ENCODE data around the gene TTC16. TPM values are rescaled to one million over a fixed set of nuclear protein-coding genes. Genes with fewer than 3 reads are reported as not detected.

Gene TTC16
- total and polyA plus RNA-seq, 2 donors (not counting 3 experiments of a cell fraction or from before 2014, with no cell fraction given), result not detected

DNA sequence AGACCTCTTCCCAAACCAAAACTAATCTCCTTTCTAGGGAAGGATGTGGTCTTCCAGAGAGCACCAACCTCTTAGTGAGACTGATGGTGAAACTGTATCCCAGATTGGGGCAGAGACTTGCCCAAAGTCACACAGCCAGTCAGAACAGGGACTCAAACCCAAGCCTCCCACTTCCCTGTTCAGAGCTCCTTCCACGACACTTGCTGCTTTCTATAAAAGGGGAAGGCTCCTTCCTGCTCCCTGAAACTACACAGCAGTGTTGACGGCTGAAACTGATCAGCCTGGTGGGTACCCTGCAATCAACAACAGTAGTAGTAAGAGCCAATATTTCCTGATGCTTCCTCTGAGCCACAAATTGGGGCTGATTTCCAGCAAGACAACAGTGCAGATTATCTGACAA, 17.7 kb downstream of the TTC16 start:
- no peaks in the 10 kb centered on the region for H4K20me1 ChIP-seq (replicated peaks; ENCODE audit: control insufficient read depth, extremely low read depth, insufficient read depth, low read length)
- H3K9ac ChIP-seq (replicated peaks; ENCODE audit: extremely low read depth, insufficient read depth, low read length), result no peak overlapping the region
- no peak overlapping the region for H2AFZ ChIP-seq (ENCODE audit: low read depth, low read length)
- dilution Hi-C loops (cut with MboI; ENCODE audit: extremely low pct_ligation_motif_present, low sequenced_read_pairs), result no loop called here
- H3K9me1 ChIP-seq (replicated peaks; ENCODE audit: control insufficient read depth, extremely low read depth, insufficient read depth, low read length), result no peaks in the 10 kb centered on the region
- no TSS peak for BruUV-seq (replicated peaks)
- H3K27ac ChIP-seq (ENCODE audit: insufficient read depth, low read depth, low read length), result no peak overlapping the region
- H3K4me1 ChIP-seq (ENCODE audit: control insufficient read depth, extremely low read depth, insufficient read depth, low read length), result peaks cover 12% of the 10 kb centered on the region
- H3K27me3 ChIP-seq (ENCODE audit: control insufficient read depth in 2 of 2, insufficient read depth in 2 of 2, low read length in 2 of 2), result no peaks in the 10 kb centered on the region
- H3K36me3 ChIP-seq (ENCODE audit: control insufficient read depth in 2 of 2, extremely low read depth in 1 of 2, insufficient read depth in 2 of 2, low read length in 2 of 2), result peaks cover 4 to 19% of the 10 kb centered on the region in 2 experiments
- H3K4me3 ChIP-seq (replicated peaks in 1 of 3; ENCODE audit: insufficient read depth in 1 of 3, low read depth in 1 of 3, low read length in 3 of 3), result no peak overlapping the region
- intact Hi-C loops (cut with micrococcal nuclease), result loop anchor here (1.0 kb wide), 3 partner anchors 120 to 229 kb away; no protein-coding TSS in a partner anchor
- ChIA-PET CTCF (interaction anchor here (1.4 to 1.8 kb wide), 3 partner anchors 18 to 143 kb away, joined by 5 to 30 read pairs (median 6); partner anchors contain the start of genes PTRH1 and TTC16), POLR2A (no interaction called here)
- FAIRE-seq (no peak), DNase-seq (ENCODE audit: low read depth, low spot score) (no peak)
- H3K79me2 ChIP-seq (ENCODE audit: control insufficient read depth, insufficient read depth, low read length), result peaks cover 2% of the 10 kb centered on the region
- TF ChIP-seq, protein P1, sequence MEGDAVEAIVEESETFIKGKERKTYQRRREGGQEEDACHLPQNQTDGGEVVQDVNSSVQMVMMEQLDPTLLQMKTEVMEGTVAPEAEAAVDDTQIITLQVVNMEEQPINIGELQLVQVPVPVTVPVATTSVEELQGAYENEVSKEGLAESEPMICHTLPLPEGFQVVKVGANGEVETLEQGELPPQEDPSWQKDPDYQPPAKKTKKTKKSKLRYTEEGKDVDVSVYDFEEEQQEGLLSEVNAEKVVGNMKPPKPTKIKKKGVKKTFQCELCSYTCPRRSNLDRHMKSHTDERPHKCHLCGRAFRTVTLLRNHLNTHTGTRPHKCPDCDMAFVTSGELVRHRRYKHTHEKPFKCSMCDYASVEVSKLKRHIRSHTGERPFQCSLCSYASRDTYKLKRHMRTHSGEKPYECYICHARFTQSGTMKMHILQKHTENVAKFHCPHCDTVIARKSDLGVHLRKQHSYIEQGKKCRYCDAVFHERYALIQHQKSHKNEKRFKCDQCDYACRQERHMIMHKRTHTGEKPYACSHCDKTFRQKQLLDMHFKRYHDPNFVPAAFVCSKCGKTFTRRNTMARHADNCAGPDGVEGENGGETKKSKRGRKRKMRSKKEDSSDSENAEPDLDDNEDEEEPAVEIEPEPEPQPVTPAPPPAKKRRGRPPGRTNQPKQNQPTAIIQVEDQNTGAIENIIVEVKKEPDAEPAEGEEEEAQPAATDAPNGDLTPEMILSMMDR (IDR thresholded peaks at IDR 0.05; ENCODE audit: extremely low read depth in 1 of 2, insufficient read depth in 1 of 2, low read depth in 1 of 2, low read length in 2 of 2), result no peak
- TF ChIP-seq JUN (IDR thresholded peaks at IDR 0.05; ENCODE audit: borderline replicate concordance, insufficient read depth, insufficient read length, low read depth) (no peak), GATA2 (IDR thresholded peaks at IDR 0.05; ENCODE audit: insufficient read depth, insufficient read length, low read depth, low read length) (no peak), POLR2A (IDR thresholded peaks at IDR 0.05; ENCODE audit: low read depth, low read length) (no peak), FOS (IDR thresholded peaks at IDR 0.05; ENCODE audit: borderline replicate concordance, insufficient read depth, low read length) (no peak), MYC (IDR thresholded peaks at IDR 0.05; ENCODE audit: low read depth, low read length) (no peak), POLR2AphosphoS5 (IDR thresholded peaks at IDR 0.05; ENCODE audit: insufficient read depth, low read depth, low read length) (no peak), EZH2 (IDR thresholded peaks at IDR 0.05; ENCODE audit: borderline replicate concordance, low read depth, low read length, severe bottlenecking) (no peak)
- TF ChIP-seq, protein P2, sequence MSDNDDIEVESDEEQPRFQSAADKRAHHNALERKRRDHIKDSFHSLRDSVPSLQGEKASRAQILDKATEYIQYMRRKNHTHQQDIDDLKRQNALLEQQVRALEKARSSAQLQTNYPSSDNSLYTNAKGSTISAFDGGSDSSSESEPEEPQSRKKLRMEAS (IDR thresholded peaks at IDR 0.05; ENCODE audit: insufficient read depth, insufficient read length), result no peak
- H3K9me3 ChIP-seq (replicated peaks; ENCODE audit: control insufficient read depth, insufficient read depth, low read length), result no peaks in the 10 kb centered on the region
- no peak overlapping the region for H3K4me2 ChIP-seq (ENCODE audit: insufficient read depth, low read length)
